ENCODE measurements around the gene DTNA.

Gene DTNA

GRCh38 chr18:34928754-34929335 lies 218.7 kb downstream of the DTNA start:
- no peak for DNase-seq
- Histone ChIP-seq H3K79me2 (ENCODE audit: low read length) (no peaks in the 10 kb centered on the region), H3K27ac (ENCODE audit: low read length) (no peak overlapping the region), H3K4me3 (ENCODE audit: low read length) (no peak overlapping the region), H3K4me2 (ENCODE audit: low read depth, low read length) (no peak overlapping the region), H2AFZ (ENCODE audit: low read length) (no peak overlapping the region), H3K27me3 (replicated peaks; ENCODE audit: insufficient read depth, low read length) (no peaks in the 10 kb centered on the region), H3K4me1 (ENCODE audit: low read length) (no peaks in the 10 kb centered on the region), H3K9ac (ENCODE audit: low read length) (no peak overlapping the region), H3K9me2 (replicated peaks; ENCODE audit: insufficient read depth, low read length) (no peaks in the 10 kb centered on the region), H4K20me1 (ENCODE audit: insufficient read depth, low read length) (no peaks in the 10 kb centered on the region), H3K36me3 (replicated peaks; ENCODE audit: insufficient read depth, low read length) (no peaks in the 10 kb centered on the region), H3F3A (ENCODE audit: insufficient read depth, low read length) (no peaks in the 10 kb centered on the region), H3K9me3 (replicated peaks; ENCODE audit: insufficient read depth, low read length) (no peaks in the 10 kb centered on the region)
- TF ChIP-seq EZH2 (optimal IDR thresholded peaks at IDR 0.05; ENCODE audit: low read depth, low read length) (no peak), EZH2phosphoT487 (IDR thresholded peaks at IDR 0.05; ENCODE audit: low read length) (no peak), CTCF (IDR thresholded peaks at IDR 0.05; ENCODE audit: low read length) (no peak)

- H3K36me3 ChIP-seq (replicated peaks; ENCODE audit: insufficient read depth, low read length) = no peaks in the 10 kb centered on the region
- H3K9me3 ChIP-seq (replicated peaks; ENCODE audit: insufficient read depth, low read length) = no peaks in the 10 kb centered on the region
- H2AFZ ChIP-seq (ENCODE audit: low read length) = no peak overlapping the region
- TF ChIP-seq CTCF (IDR thresholded peaks at IDR 0.05; ENCODE audit: low read length) (no peak), EZH2 (optimal IDR thresholded peaks at IDR 0.05; ENCODE audit: low read depth, low read length) (no peak), EZH2phosphoT487 (IDR thresholded peaks at IDR 0.05; ENCODE audit: low read length) (no peak)
- H3K27ac ChIP-seq (ENCODE audit: low read length) = no peak overlapping the region
- H3K4me2 ChIP-seq (ENCODE audit: low read depth, low read length) = no peak overlapping the region
- H3K4me1 ChIP-seq (ENCODE audit: low read length) = no peaks in the 10 kb centered on the region
- no peak for DNase-seq
- H3K4me3 ChIP-seq (ENCODE audit: low read length) = no peak overlapping the region
- no peaks in the 10 kb centered on the region for H4K20me1 ChIP-seq (ENCODE audit: insufficient read depth, low read length)
- no peaks in the 10 kb centered on the region for H3K9me2 ChIP-seq (replicated peaks; ENCODE audit: insufficient read depth, low read length)
- no peak overlapping the region for H3K9ac ChIP-seq (ENCODE audit: low read length)
- no peaks in the 10 kb centered on the region for H3K79me2 ChIP-seq (ENCODE audit: low read length)
- no peaks in the 10 kb centered on the region for H3F3A ChIP-seq (ENCODE audit: insufficient read depth, low read length)
- H3K27me3 ChIP-seq (replicated peaks; ENCODE audit: insufficient read depth, low read length) = no peaks in the 10 kb centered on the region
Observed at GRCh38 chr18:34929336-34929780, 219.3 kb downstream of the DTNA start.

- Histone ChIP-seq H3K27ac (ENCODE audit: low read length) (no peak overlapping the region), H2AFZ (ENCODE audit: low read length) (no peak overlapping the region), H3K36me3 (replicated peaks; ENCODE audit: insufficient read depth, low read length) (no peaks in the 10 kb centered on the region), H3F3A (ENCODE audit: insufficient read depth, low read length) (no peaks in the 10 kb centered on the region), H4K20me1 (ENCODE audit: insufficient read depth, low read length) (no peaks in the 10 kb centered on the region), H3K9ac (ENCODE audit: low read length) (no peak overlapping the region), H3K4me1 (ENCODE audit: low read length) (no peaks in the 10 kb centered on the region), H3K4me3 (ENCODE audit: low read length) (no peak overlapping the region), H3K9me3 (replicated peaks; ENCODE audit: insufficient read depth, low read length) (no peaks in the 10 kb centered on the region), H3K27me3 (replicated peaks; ENCODE audit: insufficient read depth, low read length) (no peaks in the 10 kb centered on the region), H3K9me2 (replicated peaks; ENCODE audit: insufficient read depth, low read length) (no peaks in the 10 kb centered on the region), H3K79me2 (ENCODE audit: low read length) (no peaks in the 10 kb centered on the region), H3K4me2 (ENCODE audit: low read depth, low read length) (no peak overlapping the region)
- TF ChIP-seq EZH2phosphoT487 (IDR thresholded peaks at IDR 0.05; ENCODE audit: low read length) (no peak), CTCF (IDR thresholded peaks at IDR 0.05; ENCODE audit: low read length) (no peak), EZH2 (optimal IDR thresholded peaks at IDR 0.05; ENCODE audit: low read depth, low read length) (no peak)
- DNase-seq = no peak
Observed at GRCh38 chr18:34932363-34932762, 222.3 kb downstream of the DTNA start.

All from MM.1S (cell line).